Measurements from ENCODE around the gene EGR2. TPM values are rescaled to one million over a fixed set of nuclear protein-coding genes. Genes with fewer than 3 reads are reported as not detected.

The EGR2 gene
- total RNA-seq, result not detected in 2 replicates

DNA sequence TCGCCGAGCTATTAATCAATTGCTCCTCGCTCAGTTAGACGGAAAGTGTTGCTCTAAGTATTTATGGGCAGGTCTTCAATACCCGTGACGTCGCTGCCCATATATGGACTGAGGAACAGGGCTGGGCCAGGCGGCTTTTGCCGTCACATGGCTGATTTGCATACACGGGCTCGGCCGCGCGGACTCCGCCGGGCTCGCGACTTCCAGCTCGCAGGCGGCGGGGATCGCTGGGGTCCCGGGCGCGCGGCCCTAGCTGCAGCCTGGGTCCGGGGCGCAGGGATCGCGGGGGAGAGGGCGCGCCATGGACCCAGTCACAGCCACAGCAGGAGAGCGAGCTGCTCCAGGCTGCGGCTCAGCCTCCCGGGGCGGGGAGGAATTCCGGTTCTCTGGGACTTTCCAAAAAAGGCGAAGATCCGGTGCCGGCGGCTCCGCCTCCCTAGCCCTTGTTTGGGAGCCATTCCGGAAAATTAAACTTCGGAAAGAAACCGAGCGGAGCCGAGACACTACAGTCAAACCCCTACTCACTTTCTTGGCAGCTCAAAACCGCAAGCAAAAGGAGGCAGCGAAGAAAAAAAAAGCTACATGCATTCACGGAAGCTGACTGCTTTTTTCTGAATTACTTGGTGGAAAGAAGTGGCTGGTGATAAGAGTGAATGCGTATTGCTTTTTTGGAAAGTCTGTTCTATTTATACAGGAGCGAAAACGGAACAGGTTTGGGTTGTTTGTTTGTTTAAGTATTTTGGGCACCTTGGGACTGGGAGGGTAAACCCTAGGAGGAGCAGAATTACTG lies at the start of gene EGR2:
Gene EGR2, minus strand, starts transcription at position 36 of the 790 bp plus-strand sequence. CDS start 337 bp downstream, outside the sequence.

DNA sequence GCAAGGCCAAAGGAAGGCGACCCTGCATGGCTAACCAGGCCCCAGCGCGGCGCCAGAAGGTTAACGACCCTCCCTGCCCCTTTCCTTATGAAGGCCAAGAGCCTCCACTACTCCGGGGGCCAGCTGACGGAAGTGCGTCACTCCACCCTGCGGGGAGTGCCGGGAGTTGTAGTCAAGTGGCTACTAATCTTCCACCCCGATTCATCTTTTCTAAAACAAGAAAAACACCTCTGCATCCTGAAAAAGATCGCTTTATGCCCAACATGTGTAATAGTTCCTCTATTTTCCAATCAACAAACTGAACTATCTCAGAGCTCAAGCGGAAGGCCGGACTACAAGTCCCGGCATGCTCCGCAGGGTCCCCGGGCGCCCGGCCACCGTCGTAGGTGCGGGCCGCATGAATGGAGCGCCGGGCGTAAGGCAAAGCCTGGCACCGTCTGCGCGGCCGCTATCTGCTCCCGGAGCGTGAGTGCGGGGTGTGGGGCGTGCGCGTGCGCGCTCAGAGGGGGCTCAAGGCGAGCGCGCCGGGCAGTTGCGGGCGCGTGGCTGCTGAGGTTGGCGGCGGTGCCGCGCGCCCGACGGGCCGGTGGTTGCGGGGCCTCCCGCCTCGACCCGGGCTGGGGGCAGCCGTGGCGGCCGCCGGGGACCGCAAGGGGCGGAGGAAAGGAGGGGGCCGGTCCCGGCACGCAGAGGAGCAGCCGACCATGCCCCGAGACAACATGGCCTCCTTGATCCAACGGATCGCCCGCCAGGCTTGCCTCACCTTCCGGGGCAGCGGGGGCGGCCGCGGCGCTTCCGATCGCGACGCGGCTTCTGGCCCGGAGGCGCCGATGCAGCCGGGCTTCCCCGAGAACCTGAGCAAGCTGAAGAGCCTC lies 11.6 kb downstream of the EGR2 start, which contains the start of gene ADO:
Gene ADO, plus strand, starts transcription at position 365 of the 875 bp plus-strand sequence. Its CDS starts 340 bp downstream, at position 705.

Other genes starting within 250 kb of the EGR2 start
- gene ADO, start 11.6 kb downstream of the EGR2 start, total RNA-seq, result 16.1 TPM in 2 replicates